Measurements from ENCODE around the gene DYSF. TPM values are rescaled to one million over a fixed set of nuclear protein-coding genes. Genes with fewer than 3 reads are reported as not detected.

The DYSF gene
- total RNA-seq, 4 donors from 2014 or later: 2.8 to 14.9 (median 4.0) TPM

DNA sequence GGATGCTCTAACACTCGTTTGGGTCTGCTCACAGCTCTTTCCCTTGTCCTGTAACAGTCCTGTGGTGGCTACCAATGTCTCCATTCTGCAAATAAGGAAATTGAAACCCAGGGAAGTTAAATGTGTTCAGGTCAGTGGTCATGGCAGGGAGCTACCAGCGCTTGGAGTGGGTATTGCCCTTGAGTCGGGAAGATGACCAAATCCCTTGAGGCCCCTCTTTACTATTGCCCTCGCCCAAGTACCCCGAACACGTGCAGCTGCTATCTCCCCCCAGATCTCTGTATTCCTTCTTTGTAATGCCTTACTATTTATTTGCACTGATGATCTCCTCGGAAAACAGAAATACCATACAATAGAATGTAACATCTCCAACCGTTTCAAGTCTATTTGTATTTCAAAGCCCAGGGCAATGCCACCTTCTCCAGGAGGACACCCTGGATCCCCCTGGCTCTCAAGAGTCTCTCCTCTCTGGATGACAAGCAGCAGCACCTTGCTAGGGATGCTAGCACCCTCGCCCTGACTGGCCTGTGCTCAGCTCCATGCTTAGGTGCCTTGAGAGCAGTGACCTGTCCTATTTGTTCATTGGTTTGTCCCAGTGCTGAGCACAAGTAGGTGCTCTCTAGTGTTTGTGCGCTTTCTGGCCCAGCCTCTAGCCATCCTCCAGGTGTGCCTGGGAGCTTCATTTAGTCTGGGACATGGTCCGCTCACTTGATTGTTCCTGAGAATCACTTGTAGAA lies 15.1 kb downstream of the DYSF start:
- no peak for DNase-seq
- Histone ChIP-seq H3K9me3 (no peaks in the 10 kb centered on the region), H3K36me3 (no peaks in the 10 kb centered on the region), H3K27me3 (no peaks in the 10 kb centered on the region), H3K27ac (no peak overlapping the region), H3K4me3 (no peak overlapping the region), H3K4me1 (peaks cover 0 to 15% (median 7%) of the 10 kb centered on the region in 4 donors)
- TF ChIP-seq, protein P1, sequence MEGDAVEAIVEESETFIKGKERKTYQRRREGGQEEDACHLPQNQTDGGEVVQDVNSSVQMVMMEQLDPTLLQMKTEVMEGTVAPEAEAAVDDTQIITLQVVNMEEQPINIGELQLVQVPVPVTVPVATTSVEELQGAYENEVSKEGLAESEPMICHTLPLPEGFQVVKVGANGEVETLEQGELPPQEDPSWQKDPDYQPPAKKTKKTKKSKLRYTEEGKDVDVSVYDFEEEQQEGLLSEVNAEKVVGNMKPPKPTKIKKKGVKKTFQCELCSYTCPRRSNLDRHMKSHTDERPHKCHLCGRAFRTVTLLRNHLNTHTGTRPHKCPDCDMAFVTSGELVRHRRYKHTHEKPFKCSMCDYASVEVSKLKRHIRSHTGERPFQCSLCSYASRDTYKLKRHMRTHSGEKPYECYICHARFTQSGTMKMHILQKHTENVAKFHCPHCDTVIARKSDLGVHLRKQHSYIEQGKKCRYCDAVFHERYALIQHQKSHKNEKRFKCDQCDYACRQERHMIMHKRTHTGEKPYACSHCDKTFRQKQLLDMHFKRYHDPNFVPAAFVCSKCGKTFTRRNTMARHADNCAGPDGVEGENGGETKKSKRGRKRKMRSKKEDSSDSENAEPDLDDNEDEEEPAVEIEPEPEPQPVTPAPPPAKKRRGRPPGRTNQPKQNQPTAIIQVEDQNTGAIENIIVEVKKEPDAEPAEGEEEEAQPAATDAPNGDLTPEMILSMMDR (IDR thresholded peaks at IDR 0.05): no peak
- TF ChIP-seq POLR2A (IDR thresholded peaks at IDR 0.05): no peak

DNA sequence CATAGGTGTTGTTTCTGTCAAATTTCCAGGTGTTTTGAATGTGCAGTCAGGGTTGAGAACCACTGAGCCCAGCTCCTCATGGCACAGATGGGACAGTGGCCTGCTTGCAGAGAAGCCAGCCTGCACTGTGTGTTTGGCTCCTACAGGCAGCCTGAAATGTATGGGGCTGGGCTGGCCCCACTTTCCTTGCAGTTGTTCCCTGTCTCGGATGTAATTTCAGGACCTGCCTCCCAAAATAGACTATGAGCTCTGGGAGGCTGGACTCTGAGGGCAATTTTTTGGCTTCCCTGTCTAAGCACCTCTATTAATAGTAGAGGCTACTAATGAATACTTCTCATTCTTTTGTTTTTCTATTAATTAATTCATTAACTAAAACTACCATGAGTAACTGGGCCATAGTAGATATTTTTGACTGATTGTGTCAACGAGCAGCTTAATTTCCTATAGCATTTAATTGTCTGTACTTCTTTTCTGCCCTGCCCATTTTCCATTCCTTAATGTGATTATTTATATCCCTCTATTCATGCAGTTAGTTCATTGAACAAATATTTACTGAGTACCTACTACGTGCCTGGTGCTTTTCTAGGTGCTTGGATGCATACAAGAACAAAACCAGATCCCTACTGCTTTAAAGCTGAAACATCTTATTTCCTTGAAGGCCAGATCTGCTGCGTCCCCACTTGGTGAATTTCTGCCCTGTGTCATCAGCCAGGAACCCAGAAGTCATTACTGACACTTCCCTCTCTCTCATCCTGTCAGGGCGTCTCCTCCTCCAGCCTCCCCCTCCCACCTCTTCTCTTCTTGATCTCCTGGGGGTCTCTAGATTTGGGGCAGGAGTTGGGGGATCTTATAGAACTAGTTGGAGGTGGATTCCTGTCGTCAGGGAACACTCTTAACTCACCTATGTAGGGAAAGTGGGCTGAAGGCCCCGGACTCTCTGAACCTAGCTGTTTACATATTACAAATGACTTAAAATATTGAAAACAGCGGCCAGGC lies 16.3 kb downstream of the DYSF start:
- H3K4me1 ChIP-seq: peaks cover 0 to 15% (median 7%) of the 10 kb centered on the region in 4 donors
- H3K4me3 ChIP-seq: no peak overlapping the region
- H3K9me3 ChIP-seq: no peaks in the 10 kb centered on the region
- H3K27ac ChIP-seq: no peak overlapping the region
- TF ChIP-seq POLR2A (IDR thresholded peaks at IDR 0.05): no peak
- TF ChIP-seq, protein P1 (IDR thresholded peaks at IDR 0.05): no peak
- no peak for DNase-seq
- no peaks in the 10 kb centered on the region for H3K36me3 ChIP-seq
- H3K27me3 ChIP-seq: no peaks in the 10 kb centered on the region

DNA sequence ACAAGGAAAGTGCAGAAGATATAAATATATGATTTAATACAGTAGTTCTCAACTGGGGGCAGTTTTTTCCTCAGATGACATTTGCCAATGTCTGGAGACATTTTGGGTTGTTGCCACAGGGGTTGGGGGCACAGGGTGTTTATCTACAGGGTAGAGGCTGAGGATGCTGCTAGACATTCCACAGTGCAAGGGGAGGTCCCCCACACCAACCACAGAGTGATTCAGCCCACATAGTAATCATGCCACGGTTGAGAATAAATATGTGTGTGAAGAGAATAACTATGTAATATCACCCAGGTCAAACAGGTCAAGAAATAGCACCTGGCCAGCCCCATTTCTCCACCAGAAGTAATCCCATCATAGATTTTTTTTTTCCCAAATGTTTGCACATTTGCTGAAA lies 17.9 kb downstream of the DYSF start:
- no peaks in the 10 kb centered on the region for H3K9me3 ChIP-seq
- no peaks in the 10 kb centered on the region for H3K27me3 ChIP-seq
- TF ChIP-seq, protein P1 (IDR thresholded peaks at IDR 0.05): no peak
- no peak for TF ChIP-seq POLR2A (IDR thresholded peaks at IDR 0.05)
- H3K27ac ChIP-seq: no peak overlapping the region
- H3K4me1 ChIP-seq: peaks cover 0 to 8% (median 3%) of the 10 kb centered on the region in 4 donors
- no peak overlapping the region for H3K4me3 ChIP-seq
- no peak for DNase-seq
- no peaks in the 10 kb centered on the region for H3K36me3 ChIP-seq

DNA sequence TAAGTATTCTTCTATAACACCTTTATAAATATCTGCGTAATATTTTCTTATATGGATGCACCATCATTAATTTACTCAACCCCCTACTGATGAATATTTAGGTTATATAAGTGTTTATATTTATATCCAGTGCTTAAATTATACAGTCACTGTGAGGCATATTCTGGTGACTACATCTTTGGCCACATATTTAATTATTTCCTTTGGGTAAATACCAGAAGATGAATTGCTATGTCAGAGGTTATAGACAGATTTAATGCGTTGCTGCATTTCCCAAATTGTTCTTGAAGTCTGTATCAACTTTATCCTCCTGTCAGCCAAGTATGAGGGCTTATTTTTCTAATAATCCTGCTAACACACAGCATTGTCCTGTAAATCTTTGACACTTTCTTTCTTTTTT lies 18.7 kb downstream of the DYSF start:
- no peak for DNase-seq
- no peak for TF ChIP-seq POLR2A (IDR thresholded peaks at IDR 0.05)
- TF ChIP-seq, protein P1 (IDR thresholded peaks at IDR 0.05): no peak
- Histone ChIP-seq H3K36me3 (no peaks in the 10 kb centered on the region), H3K4me3 (no peak overlapping the region), H3K27ac (no peak overlapping the region), H3K27me3 (no peaks in the 10 kb centered on the region), H3K4me1 (peaks cover 0 to under 1% (median 0%) of the 10 kb centered on the region in 4 donors), H3K9me3 (no peaks in the 10 kb centered on the region)

DNA sequence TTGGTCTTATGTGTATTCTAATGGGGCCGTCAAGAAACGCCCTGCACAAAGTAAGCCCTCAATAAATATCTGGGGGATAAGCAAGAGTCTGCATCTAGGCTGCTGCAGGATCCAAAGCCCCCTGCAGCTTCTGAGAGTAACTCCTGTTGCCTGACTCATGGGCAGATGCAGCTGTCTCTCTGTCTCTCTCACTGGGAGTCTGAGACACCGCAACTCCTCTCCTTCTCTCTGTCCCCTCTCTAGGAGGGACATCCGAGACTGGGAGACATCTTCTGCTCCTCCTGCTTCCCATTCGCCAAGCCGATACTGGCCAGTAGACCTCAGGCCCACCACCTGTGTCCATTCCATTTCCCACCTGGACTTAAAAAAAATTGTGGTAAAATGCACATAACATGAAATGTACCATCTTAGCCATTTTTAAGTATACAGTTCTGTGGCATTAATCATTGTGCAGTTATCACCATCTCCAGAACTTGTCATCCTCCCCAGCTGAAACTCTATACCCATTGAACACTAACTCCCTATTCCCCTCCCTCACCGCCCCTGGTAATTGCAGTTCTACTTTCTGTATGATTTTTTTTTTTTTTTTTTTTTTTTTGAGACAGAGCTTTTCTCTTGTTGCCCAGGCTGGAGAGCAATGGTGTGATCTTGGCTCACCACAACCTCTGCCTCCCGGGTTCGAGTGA lies 20.1 kb downstream of the DYSF start:
- Histone ChIP-seq H3K27me3 (no peaks in the 10 kb centered on the region), H3K9me3 (no peaks in the 10 kb centered on the region), H3K36me3 (no peaks in the 10 kb centered on the region), H3K4me1 (no peaks in the 10 kb centered on the region), H3K27ac (no peak overlapping the region), H3K4me3 (no peak overlapping the region)
- TF ChIP-seq POLR2A (IDR thresholded peaks at IDR 0.05): no peak
- TF ChIP-seq, protein P1 (IDR thresholded peaks at IDR 0.05): no peak
- DNase-seq: no peak

Data from Peyer's patch (tissue), 4 donors.